ENCODE results near the gene TC2N. TPM values are rescaled to one million over a fixed set of nuclear protein-coding genes. Genes with fewer than 3 reads are reported as not detected.

TC2N gene
- total RNA-seq, 1 experiment from 2014 or later, result 15.9 TPM

DNA sequence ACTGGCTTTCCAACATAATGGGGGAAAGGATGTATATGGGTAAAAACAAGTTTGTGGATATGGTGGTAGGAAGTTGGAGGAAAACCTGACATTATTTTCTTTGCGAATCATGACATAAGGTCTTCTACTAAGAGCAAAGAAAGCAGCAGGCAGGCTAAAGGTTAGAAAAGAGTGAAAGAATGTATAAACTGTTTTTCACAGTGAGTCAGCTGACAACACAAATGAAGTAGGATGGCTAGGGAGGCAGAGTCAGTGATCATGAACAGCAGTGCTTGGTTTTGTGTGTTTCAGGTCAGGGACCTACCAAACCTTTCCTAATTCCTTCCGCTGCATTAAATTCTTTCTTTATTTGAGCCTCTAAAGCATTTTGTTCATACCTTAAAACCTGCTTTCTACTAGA, 89.1 kb downstream of the TC2N start:
- ChIA-PET POLR2A (no interaction called here), CTCF (no interaction called here), RAD21 (ENCODE audit: low non-redundant PET in 1 of 2, low total read pairs in 2 of 2, uncharacterized antibody in 2 of 2, unreplicated experiment in 2 of 2) (no interaction called here)
- ATAC-seq (no peak), DNase-seq (ENCODE audit: low read depth, low spot score) (no peak)
- Histone ChIP-seq H3K27me3 (ENCODE audit: insufficient read depth, low read length) (no peaks in the 10 kb centered on the region), H3K36me3 (ENCODE audit: control insufficient read depth in 1 of 2, insufficient read depth in 2 of 2, low read length in 2 of 2) (no peaks in the 10 kb centered on the region), H2AFZ (ENCODE audit: low read depth, low read length, poor library complexity, severe bottlenecking) (no peak overlapping the region), H3K4me3 (replicated peaks in 1 of 2; ENCODE audit: low read depth in 1 of 2, low read length in 2 of 2) (no peak overlapping the region), H3K9me3 (ENCODE audit: control insufficient read depth in 1 of 2, insufficient read depth in 1 of 2, low read depth in 1 of 2, low read length in 2 of 2) (no peaks in the 10 kb centered on the region), H3K79me2 (ENCODE audit: insufficient read depth, low read length) (no peaks in the 10 kb centered on the region), H3K9ac (ENCODE audit: low read length) (no peak overlapping the region), H3K4me1 (ENCODE audit: control insufficient read depth in 1 of 2, insufficient read depth in 2 of 2, low read length in 2 of 2) (no peaks in the 10 kb centered on the region), H3K9me2 (ENCODE audit: insufficient read depth) (no peaks in the 10 kb centered on the region), H3K27ac (ENCODE audit: low read depth, low read length) (no peak overlapping the region), H4K20me1 (ENCODE audit: insufficient read depth) (no peaks in the 10 kb centered on the region), H3K4me2 (ENCODE audit: low read length) (no peak overlapping the region)
- no peak for TF ChIP-seq ZNF274 (IDR thresholded peaks at IDR 0.05; ENCODE audit: low read depth, low read length)
- no peak for TF ChIP-seq TCF7L2 (IDR thresholded peaks at IDR 0.05; ENCODE audit: borderline replicate concordance, extremely low read depth, insufficient read depth, insufficient read length)
- TF ChIP-seq, protein P1, sequence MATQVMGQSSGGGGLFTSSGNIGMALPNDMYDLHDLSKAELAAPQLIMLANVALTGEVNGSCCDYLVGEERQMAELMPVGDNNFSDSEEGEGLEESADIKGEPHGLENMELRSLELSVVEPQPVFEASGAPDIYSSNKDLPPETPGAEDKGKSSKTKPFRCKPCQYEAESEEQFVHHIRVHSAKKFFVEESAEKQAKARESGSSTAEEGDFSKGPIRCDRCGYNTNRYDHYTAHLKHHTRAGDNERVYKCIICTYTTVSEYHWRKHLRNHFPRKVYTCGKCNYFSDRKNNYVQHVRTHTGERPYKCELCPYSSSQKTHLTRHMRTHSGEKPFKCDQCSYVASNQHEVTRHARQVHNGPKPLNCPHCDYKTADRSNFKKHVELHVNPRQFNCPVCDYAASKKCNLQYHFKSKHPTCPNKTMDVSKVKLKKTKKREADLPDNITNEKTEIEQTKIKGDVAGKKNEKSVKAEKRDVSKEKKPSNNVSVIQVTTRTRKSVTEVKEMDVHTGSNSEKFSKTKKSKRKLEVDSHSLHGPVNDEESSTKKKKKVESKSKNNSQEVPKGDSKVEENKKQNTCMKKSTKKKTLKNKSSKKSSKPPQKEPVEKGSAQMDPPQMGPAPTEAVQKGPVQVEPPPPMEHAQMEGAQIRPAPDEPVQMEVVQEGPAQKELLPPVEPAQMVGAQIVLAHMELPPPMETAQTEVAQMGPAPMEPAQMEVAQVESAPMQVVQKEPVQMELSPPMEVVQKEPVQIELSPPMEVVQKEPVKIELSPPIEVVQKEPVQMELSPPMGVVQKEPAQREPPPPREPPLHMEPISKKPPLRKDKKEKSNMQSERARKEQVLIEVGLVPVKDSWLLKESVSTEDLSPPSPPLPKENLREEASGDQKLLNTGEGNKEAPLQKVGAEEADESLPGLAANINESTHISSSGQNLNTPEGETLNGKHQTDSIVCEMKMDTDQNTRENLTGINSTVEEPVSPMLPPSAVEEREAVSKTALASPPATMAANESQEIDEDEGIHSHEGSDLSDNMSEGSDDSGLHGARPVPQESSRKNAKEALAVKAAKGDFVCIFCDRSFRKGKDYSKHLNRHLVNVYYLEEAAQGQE (IDR thresholded peaks at IDR 0.05; ENCODE audit: low read depth), result no peak
- no peak for TF ChIP-seq EZH2 (IDR thresholded peaks at IDR 0.05)
- TF ChIP-seq SRF (IDR thresholded peaks at IDR 0.05; ENCODE audit: low read depth), result no peak
- TF ChIP-seq SIN3A (IDR thresholded peaks at IDR 0.05; ENCODE audit: low read depth), result no peak
- TF ChIP-seq POLR2AphosphoS5 (IDR thresholded peaks at IDR 0.05; ENCODE audit: low read depth, low read length), result no peak
- no peak for TF ChIP-seq EGR1 (IDR thresholded peaks at IDR 0.05; ENCODE audit: low read depth)
- TF ChIP-seq, protein P2, sequence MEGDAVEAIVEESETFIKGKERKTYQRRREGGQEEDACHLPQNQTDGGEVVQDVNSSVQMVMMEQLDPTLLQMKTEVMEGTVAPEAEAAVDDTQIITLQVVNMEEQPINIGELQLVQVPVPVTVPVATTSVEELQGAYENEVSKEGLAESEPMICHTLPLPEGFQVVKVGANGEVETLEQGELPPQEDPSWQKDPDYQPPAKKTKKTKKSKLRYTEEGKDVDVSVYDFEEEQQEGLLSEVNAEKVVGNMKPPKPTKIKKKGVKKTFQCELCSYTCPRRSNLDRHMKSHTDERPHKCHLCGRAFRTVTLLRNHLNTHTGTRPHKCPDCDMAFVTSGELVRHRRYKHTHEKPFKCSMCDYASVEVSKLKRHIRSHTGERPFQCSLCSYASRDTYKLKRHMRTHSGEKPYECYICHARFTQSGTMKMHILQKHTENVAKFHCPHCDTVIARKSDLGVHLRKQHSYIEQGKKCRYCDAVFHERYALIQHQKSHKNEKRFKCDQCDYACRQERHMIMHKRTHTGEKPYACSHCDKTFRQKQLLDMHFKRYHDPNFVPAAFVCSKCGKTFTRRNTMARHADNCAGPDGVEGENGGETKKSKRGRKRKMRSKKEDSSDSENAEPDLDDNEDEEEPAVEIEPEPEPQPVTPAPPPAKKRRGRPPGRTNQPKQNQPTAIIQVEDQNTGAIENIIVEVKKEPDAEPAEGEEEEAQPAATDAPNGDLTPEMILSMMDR (IDR thresholded peaks at IDR 0.05 in 2 of 3, conservative IDR thresholded peaks at IDR 0.05 in 1 of 3; ENCODE audit: borderline replicate concordance in 1 of 3, insufficient read depth in 1 of 3, low read depth in 2 of 3, low read length in 2 of 3), result no peak
- TF ChIP-seq ZFX (IDR thresholded peaks at IDR 0.05), result no peak
- TF ChIP-seq ELF1 (IDR thresholded peaks at IDR 0.05; ENCODE audit: borderline replicate concordance, low read depth), result no peak
- TF ChIP-seq EZH2phosphoT487 (IDR thresholded peaks at IDR 0.05; ENCODE audit: borderline replicate concordance), result no peak
- TF ChIP-seq, protein P3, sequence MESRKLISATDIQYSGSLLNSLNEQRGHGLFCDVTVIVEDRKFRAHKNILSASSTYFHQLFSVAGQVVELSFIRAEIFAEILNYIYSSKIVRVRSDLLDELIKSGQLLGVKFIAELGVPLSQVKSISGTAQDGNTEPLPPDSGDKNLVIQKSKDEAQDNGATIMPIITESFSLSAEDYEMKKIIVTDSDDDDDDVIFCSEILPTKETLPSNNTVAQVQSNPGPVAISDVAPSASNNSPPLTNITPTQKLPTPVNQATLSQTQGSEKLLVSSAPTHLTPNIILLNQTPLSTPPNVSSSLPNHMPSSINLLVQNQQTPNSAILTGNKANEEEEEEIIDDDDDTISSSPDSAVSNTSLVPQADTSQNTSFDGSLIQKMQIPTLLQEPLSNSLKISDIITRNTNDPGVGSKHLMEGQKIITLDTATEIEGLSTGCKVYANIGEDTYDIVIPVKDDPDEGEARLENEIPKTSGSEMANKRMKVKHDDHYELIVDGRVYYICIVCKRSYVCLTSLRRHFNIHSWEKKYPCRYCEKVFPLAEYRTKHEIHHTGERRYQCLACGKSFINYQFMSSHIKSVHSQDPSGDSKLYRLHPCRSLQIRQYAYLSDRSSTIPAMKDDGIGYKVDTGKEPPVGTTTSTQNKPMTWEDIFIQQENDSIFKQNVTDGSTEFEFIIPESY (IDR thresholded peaks at IDR 0.05; ENCODE audit: extremely low read depth, insufficient replicate concordance, low read length), result no peak
- TF ChIP-seq, protein P4, sequence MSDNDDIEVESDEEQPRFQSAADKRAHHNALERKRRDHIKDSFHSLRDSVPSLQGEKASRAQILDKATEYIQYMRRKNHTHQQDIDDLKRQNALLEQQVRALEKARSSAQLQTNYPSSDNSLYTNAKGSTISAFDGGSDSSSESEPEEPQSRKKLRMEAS (IDR thresholded peaks at IDR 0.05), result no peak
- TF ChIP-seq CBX3 (IDR thresholded peaks at IDR 0.05; ENCODE audit: low read depth), result no peak
- TF ChIP-seq JUND (IDR thresholded peaks at IDR 0.05), result no peak
- TF ChIP-seq, protein P5, sequence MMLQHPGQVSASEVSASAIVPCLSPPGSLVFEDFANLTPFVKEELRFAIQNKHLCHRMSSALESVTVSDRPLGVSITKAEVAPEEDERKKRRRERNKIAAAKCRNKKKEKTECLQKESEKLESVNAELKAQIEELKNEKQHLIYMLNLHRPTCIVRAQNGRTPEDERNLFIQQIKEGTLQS (IDR thresholded peaks at IDR 0.05), result no peak
- no peak for TF ChIP-seq RAD21 (IDR thresholded peaks at IDR 0.05; ENCODE audit: low read depth)
- BruUV-seq (replicated peaks), result no TSS peak
- intact Hi-C loops (cut with micrococcal nuclease), result no loop called here
